G401 (cell line): Measurements from ENCODE around the gene CADM3. TPM values are rescaled to one million over a fixed set of nuclear protein-coding genes. Genes with fewer than 3 reads are reported as not detected.

ENCODE experiments used
- DNase-seq: peaks from one replicate; pipeline ENCODE4 v3.0.0-alpha.2; 2015; ENCODE audit warnings: low spot score
- in situ Hi-C: cut with HindIII; loops from 2 replicates; pipeline ENCODE4 v1.10.0; 2016; ENCODE audit warnings: low sequenced_read_pairs, mixed read lengths
- total RNA-seq: library from RNA; depleted of rRNA; stranded (reverse); fragments of >200 nt; shearing (Covaris generic); gene quantifications from 2 replicates; pipeline ENCODE4 v1.2.3, GENCODE V29; 2014; rRNA removed

Gene CADM3
- total RNA-seq, 1 experiment from 2014 or later, result not detected

DNA sequence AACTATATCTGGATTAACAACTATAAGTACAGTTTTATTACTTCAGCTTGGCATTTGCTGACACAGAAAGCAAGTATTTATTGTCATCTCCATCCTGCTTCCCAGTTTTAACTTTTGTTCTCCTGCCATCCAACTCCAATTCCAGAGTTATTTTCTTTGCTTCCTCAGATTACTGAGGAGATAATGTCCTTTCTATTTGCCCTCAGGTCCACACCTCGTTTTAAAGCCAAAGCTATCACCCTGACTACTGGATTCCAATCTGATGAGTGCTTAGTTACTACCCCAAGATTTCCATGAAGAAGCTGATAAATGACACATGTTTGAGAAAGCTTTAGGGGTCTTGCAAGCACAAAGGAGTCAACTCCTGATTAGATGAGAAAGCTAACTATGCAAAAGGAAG, 58.5 kb downstream of the CADM3 start:
- DNase-seq, result no peak
- in situ Hi-C loops, result no loop called here

- in situ Hi-C loops, result no loop called here
- no peak for DNase-seq
Measured at GRCh38 chr1:159239551-159240220, 68.3 kb downstream of the CADM3 start.

DNA sequence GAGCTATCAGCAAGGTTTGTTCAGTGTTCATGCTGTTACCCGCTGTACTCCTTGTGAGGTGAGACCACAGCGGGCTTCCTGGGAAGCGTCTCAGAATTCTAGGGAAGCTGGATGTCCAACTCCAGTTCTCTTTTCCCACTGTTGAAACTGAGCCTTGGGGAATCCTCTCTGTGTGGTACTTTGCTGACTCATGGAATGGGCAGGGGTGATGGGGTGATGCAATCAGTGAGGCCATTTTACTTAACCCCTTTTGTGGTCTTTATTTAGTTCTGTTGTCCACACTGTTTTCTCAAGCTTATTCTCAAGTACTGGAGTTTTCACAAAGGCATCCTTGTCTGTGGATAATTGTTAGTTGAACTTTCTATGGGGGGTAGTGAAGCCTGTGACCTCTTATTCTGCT, 75.9 kb downstream of the CADM3 start:
- in situ Hi-C loops, result no loop called here
- no peak for DNase-seq

DNA sequence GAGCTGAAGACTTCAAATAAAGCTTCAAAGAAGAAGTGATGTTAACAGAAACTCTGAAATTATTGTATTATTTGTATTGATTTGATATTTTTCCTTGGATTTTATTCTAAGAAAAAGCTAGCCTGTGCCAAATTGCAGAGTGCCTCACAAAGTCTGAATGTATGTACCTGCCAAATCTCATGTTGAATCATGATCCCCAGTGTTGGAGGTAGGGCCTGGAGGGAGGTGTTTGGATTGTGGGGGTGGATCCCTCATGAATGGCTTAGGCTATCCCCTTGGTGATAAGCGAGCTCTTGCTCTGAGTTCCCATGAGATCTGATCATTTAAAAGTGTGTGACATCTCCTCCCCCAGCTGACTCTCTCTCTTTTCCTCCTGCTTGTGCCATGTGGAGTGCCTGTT, 76.9 kb downstream of the CADM3 start:
- in situ Hi-C loops, result no loop called here
- no peak for DNase-seq

DNA sequence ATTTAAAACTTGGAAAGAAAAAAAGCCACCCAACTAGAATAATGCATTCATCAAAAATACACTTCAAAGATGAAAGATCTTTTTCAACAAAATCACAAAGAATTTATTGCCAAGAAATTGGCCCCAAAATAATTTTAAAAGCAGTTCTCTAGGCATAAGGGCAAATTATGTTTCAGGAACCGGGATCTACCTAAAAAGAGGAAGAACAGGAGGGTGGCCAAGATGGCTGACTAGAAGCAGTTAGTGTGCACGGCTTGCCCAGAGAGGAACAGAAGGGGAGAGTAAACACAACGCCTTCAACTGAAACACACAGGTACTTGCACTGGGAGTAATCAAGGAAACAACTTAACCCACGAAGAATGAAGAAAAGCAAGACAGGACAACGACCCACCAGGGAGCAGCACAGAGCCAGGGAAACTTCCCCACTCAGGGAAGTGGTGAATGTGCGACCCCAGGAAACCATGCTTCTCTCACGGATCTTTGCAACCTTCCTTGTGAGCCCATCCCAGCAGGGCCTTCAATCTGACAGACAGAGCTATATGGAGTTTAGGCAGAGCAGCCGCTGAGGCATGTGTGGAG, 79.3 kb downstream of the CADM3 start:
- in situ Hi-C loops, result no loop called here
- DNase-seq, result no peak

Other genes starting within 250 kb of the CADM3 start
- not detected in 2 replicates for gene PYHIN1, start 240.1 kb upstream of the CADM3 start, total RNA-seq
- not detected in 2 replicates for gene IFI16, start 161.7 kb upstream of the CADM3 start, total RNA-seq
- not detected in 2 replicates for gene AIM2, start 94.8 kb upstream of the CADM3 start, total RNA-seq
- gene ACKR1, start 33.3 kb downstream of the CADM3 start, total RNA-seq, result not detected in 2 replicates
- gene FCER1A, start 130.7 kb downstream of the CADM3 start, total RNA-seq, result not detected in 2 replicates